ENCODE results near the gene LRP6.
A peak's percentile ranks its signal among the peaks of the same experiment; 100 is the strongest.

Gene LRP6

GRCh38 chr12:12229556-12230092 lies 37.2 kb downstream of the LRP6 start (continued):
- TF ChIP-seq ZFP30 (CRISPR knock-in tag; IDR thresholded peaks at IDR 0.05) (no peak), SNAI2 (CRISPR knock-in tag; IDR thresholded peaks at IDR 0.05) (no peak), ESRRG (CRISPR knock-in tag; IDR thresholded peaks at IDR 0.05) (no peak), ARNTL (CRISPR knock-in tag; IDR thresholded peaks at IDR 0.05; ENCODE audit: borderline replicate concordance, low read depth) (no peak), TSHZ2 (CRISPR knock-in tag; IDR thresholded peaks at IDR 0.05) (peak; percentile 90), BACH2 (CRISPR knock-in tag; IDR thresholded peaks at IDR 0.05; ENCODE audit: borderline replicate concordance) (no peak), TOX (CRISPR knock-in tag; IDR thresholded peaks at IDR 0.05; ENCODE audit: borderline replicate concordance) (no peak), ZNF70 (CRISPR knock-in tag; IDR thresholded peaks at IDR 0.05) (0 out of 2 replicates have a peak, but pooled peaks have one; percentile 31), CREB5 (CRISPR knock-in tag; IDR thresholded peaks at IDR 0.05; ENCODE audit: low read depth) (no peak; the same call in 1 of the 2 replicates), ZC3H10 (CRISPR knock-in tag; IDR thresholded peaks at IDR 0.05) (no peak), TCF4 (CRISPR knock-in tag; IDR thresholded peaks at IDR 0.05; ENCODE audit: borderline replicate concordance) (peak; percentile 99)

GRCh38 chr12:12228402-12228801 lies 38.4 kb downstream of the LRP6 start:
- TF ChIP-seq RARB (CRISPR knock-in tag; IDR thresholded peaks at IDR 0.05) (no peak), CSDC2 (CRISPR knock-in tag; IDR thresholded peaks at IDR 0.05) (no peak), ZC3H10 (CRISPR knock-in tag; IDR thresholded peaks at IDR 0.05) (no peak), TOX (CRISPR knock-in tag; IDR thresholded peaks at IDR 0.05; ENCODE audit: borderline replicate concordance) (no peak), ISL1 (CRISPR knock-in tag; IDR thresholded peaks at IDR 0.05) (no peak), SNAI2 (CRISPR knock-in tag; IDR thresholded peaks at IDR 0.05) (no peak), ZFP30 (CRISPR knock-in tag; IDR thresholded peaks at IDR 0.05) (no peak), ARNTL (CRISPR knock-in tag; IDR thresholded peaks at IDR 0.05; ENCODE audit: borderline replicate concordance, low read depth) (no peak)
- ATAC-seq = no peak

- no peak for ATAC-seq
- TF ChIP-seq ZFP30 (CRISPR knock-in tag; IDR thresholded peaks at IDR 0.05) = no peak
- TF ChIP-seq GLIS3 (CRISPR knock-in tag; IDR thresholded peaks at IDR 0.05) = no peak
- TF ChIP-seq ZNF70 (CRISPR knock-in tag; IDR thresholded peaks at IDR 0.05) = no peak
- no peak for TF ChIP-seq RARB (CRISPR knock-in tag; IDR thresholded peaks at IDR 0.05)
- no peak for TF ChIP-seq SNAI2 (CRISPR knock-in tag; IDR thresholded peaks at IDR 0.05)
- no peak for TF ChIP-seq TOX (CRISPR knock-in tag; IDR thresholded peaks at IDR 0.05; ENCODE audit: borderline replicate concordance)
- TF ChIP-seq CSRNP3 (CRISPR knock-in tag; IDR thresholded peaks at IDR 0.05) = no peak
Measured at GRCh38 chr12:12226187-12226586, 40.7 kb downstream of the LRP6 start.

GRCh38 chr12:12224240-12224940 lies 42.5 kb downstream of the LRP6 start:
- TF ChIP-seq TSHZ2 (CRISPR knock-in tag; IDR thresholded peaks at IDR 0.05) = no peak
- no peak for TF ChIP-seq ZC3H10 (CRISPR knock-in tag; IDR thresholded peaks at IDR 0.05)
- TF ChIP-seq ARNTL (CRISPR knock-in tag; IDR thresholded peaks at IDR 0.05; ENCODE audit: borderline replicate concordance, low read depth) = no peak
- TF ChIP-seq CREB5 (CRISPR knock-in tag; IDR thresholded peaks at IDR 0.05; ENCODE audit: low read depth) = no peak
- no peak for TF ChIP-seq ZNF70 (CRISPR knock-in tag; IDR thresholded peaks at IDR 0.05)
- no peak for TF ChIP-seq ZFP3 (CRISPR knock-in tag; IDR thresholded peaks at IDR 0.05)
- no peak for TF ChIP-seq TCF4 (CRISPR knock-in tag; IDR thresholded peaks at IDR 0.05; ENCODE audit: borderline replicate concordance)
- TF ChIP-seq SNAI2 (CRISPR knock-in tag; IDR thresholded peaks at IDR 0.05) = no peak
- peak; percentile 57; the same call in 2 of the 3 replicates for ATAC-seq

All from SK-N-SH treated with all-trans-retinoic acid at 6 μM for 48 hours (cell line).